HG03469 (cell line): Measurements from ENCODE around the gene PPP1R3D.
"Not testable (repeated sequence)": the region's sequence is repeated elsewhere in the genome, so short reads cannot be mapped to it uniquely, and the experiment has no call there.

Experiments used
- ATAC-seq: cut with Tn5 transposase; IDR thresholded peaks from one replicate; pipeline ENCODE4 v1.9.1; 2021; ENCODE audit warnings: mild to moderate bottlenecking, moderate library complexity, moderate number of reproducible peaks; ENCODE audit not compliant: unreplicated experiment

PPP1R3D gene

DNA sequence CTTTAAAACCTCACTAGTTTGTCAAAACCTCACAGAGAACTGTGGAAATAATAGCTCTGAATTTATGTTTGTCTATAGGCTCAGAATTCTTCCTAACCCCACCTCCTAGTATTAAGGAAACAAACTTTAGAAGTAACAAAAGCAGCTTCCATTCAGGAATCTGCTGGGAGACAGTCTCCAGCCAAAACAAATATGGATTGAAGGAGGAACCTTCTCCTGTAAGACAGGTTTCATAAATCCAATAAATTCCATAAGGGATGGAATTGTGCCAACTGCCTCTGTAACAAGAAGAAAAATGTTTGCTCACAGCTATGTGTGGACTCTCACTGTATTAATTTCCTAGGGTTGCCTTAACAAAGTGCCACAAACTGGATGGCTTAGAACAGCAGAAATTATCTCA lies 14.2 kb downstream of the PPP1R3D start:
- no peak for ATAC-seq

DNA sequence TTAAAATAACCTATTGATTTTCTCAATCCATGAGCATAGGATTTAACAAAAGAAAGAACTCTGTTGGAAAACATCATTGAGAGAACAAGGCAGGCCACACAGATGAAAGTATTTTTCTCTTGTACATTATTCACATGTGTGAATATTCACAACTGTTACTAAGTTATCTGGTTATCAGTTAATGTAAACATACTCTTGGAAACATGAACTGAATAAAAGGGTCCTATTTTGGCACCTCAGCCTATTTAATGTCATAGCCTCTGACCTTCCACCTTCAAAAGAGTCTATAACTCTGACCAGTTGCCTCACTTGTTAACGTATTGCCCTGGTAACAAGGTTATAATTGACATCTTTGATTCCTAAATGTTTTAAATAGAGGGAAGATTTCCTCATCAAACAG lies 14.7 kb downstream of the PPP1R3D start:
- ATAC-seq = no peak

GRCh38 chr20:59923514-59923913 lies 16.6 kb downstream of the PPP1R3D start:
- no peak for ATAC-seq

GRCh38 chr20:59920944-59921343 lies 19.2 kb downstream of the PPP1R3D start:
- no peak for ATAC-seq

- ATAC-seq = no peak
These were observed 27.5 kb downstream of the PPP1R3D start for GRCh38 chr20:59912609-59913008.

DNA sequence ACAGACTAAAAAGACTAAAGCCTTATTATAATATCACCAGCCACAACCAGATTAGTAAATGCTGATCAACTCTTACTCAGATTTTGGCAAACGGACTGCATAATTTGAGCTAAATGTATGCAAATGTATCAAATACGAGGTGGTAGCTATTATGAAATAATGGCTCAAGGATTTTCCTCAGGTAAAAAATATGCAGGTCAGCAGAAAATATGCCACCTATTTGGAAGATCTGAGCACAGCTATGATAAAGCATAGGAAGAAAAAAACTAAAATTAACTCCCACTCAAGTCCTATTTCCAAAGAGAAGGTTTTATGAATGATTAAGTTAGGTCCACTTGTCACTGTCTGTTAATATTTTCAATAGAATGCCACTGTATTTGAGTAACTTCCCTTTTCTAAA lies 29.1 kb downstream of the PPP1R3D start:
- ATAC-seq = no peak

GRCh38 chr20:59908855-59909254 lies 31.2 kb downstream of the PPP1R3D start:
- ATAC-seq = no peak

DNA sequence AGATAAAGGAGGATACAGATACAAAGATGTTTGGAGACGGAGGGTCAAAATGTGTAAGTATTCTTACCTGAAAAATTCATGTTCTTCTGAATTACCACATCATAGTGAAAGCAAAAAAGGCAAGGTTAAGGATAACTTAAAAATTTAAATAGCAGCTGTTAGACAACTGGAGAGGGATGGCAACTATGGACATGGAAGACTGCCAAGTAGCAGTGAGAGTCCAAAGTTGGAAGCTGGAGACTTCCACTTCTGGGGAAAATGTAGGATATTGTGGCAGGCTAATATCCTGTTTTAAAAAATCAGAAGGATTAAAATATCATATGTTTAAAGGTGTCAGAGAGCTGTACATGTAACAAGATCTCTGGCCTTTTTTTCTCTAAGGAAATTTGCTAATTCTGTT lies 36.5 kb downstream of the PPP1R3D start:
- no peak for ATAC-seq

DNA sequence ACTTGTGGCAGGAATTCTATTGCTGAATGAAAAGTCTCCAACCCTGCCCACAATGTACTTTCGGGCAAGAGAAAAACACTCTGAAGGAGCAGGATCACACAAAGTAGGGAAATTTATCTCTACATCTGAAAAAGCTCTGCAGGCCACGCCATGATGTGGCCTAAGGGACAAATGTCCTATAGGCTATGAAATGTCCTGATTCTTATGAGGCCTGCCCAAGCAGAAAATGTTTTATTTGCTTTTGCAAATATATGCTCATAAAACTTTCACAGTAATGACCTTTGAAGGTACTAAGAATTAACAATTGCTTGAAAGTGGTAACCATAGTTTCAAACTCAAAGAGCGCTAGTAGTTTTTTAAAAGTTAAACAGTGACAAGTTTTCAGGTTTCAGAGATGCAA lies 37.6 kb downstream of the PPP1R3D start:
- no peak for ATAC-seq

- no peak for ATAC-seq
These were observed 44.2 kb downstream of the PPP1R3D start for GRCh38 chr20:59895908-59896307.

GRCh38 chr20:59891581-59891980 lies 48.5 kb downstream of the PPP1R3D start:
- ATAC-seq = no peak

- ATAC-seq = not testable (repeated sequence)
These were observed 50.1 kb downstream of the PPP1R3D start for GRCh38 chr20:59890035-59890434.

- no peak for ATAC-seq
These were observed 52.1 kb downstream of the PPP1R3D start for GRCh38 chr20:59888050-59888449.
